Caco-2 (cell line): ENCODE results near the gene KIFAP3. TPM values are rescaled to one million over a fixed set of nuclear protein-coding genes. Genes with fewer than 3 reads are reported as not detected.
"Not testable (repeated sequence)": the region's sequence is repeated elsewhere in the genome, so short reads cannot be mapped to it uniquely, and the experiment has no call there.

Source experiments
- BruUV-seq: library from RNA; stranded (reverse); fragments of 400-500 nt; replicated peaks from 2 replicates; lab custom pipeline; 2021; lab: Mats Ljungman, UMichigan
- CTCF ChIA-PET: fragments of 300-600 bp; sonication (Branson Sonifier 250); formaldehyde crosslinking; loops from one replicate; lab custom pipeline; 2022; ENCODE audit warnings: antibody characterized with exemption; lab: Charles Lee
- POLR2A ChIA-PET: fragments of 300-600 bp; sonication (Branson Sonifier 250); formaldehyde crosslinking; loops from one replicate; lab custom pipeline; 2022; ENCODE audit warnings: antibody characterized with exemption; lab: Charles Lee
- DNase-seq, 2 experiments: peaks; one replicate each; pipeline versions ENCODE4 v3.0.0 to v3.0.0-alpha.2; 2020 to 2022
- H3K27me3 ChIP-seq: replicated peaks from 2 replicates; pipeline ENCODE4 v1.6.0; 2011; ENCODE audit warnings: low read length; ENCODE audit not compliant: control insufficient read depth, insufficient read depth
- H3K36me3 ChIP-seq: 2 replicates; pipeline ENCODE4 v1.5.1; 2011; ENCODE audit warnings: low read length; ENCODE audit not compliant: control insufficient read depth, insufficient read depth
- H3K4me1 ChIP-seq: fragments of 250-450 bp; sonication (Bioruptor Pico); 2 replicates; pipeline ENCODE4 v1.5.1; 2020; ENCODE audit warnings: mild to moderate bottlenecking
- H3K4me3 ChIP-seq: 2 replicates; pipeline ENCODE4 v1.5.1; 2011; ENCODE audit warnings: low read depth, mild to moderate bottlenecking, control low read depth, low read length
- H3K9me3 ChIP-seq: fragments of 250-450 bp; sonication (Bioruptor Pico); 2 replicates; pipeline ENCODE4 v1.5.1; 2020; ENCODE audit warnings: mild to moderate bottlenecking, moderate library complexity
- H3K27ac Mint-ChIP-seq: one replicate; pipeline ENCODE4 v1.8.0; 2022; ENCODE audit warnings: mixed read lengths; ENCODE audit not compliant: unreplicated experiment
- H3K27me3 Mint-ChIP-seq: one replicate; pipeline ENCODE4 v1.8.0; 2022; ENCODE audit warnings: mixed read lengths; ENCODE audit not compliant: insufficient read depth, unreplicated experiment
- H3K36me3 Mint-ChIP-seq: one replicate; pipeline ENCODE4 v1.8.0; 2022; ENCODE audit warnings: mild to moderate bottlenecking, mixed read lengths; ENCODE audit not compliant: insufficient read depth, unreplicated experiment
- H3K4me1 Mint-ChIP-seq: one replicate; pipeline ENCODE4 v1.8.0; 2022; ENCODE audit warnings: low read depth, mixed read lengths; ENCODE audit not compliant: unreplicated experiment
- H3K4me3 Mint-ChIP-seq: one replicate; pipeline ENCODE4 v1.8.0; 2022; ENCODE audit warnings: mild to moderate bottlenecking, moderate library complexity, mixed read lengths; ENCODE audit not compliant: unreplicated experiment
- H3K9me3 Mint-ChIP-seq: one replicate; pipeline ENCODE4 v1.8.0; 2022; ENCODE audit warnings: mixed read lengths; ENCODE audit not compliant: unreplicated experiment
- CTCF ChIP-seq, 2 experiments: fragments of 200-600 bp in 1 of 2; IDR thresholded peaks; 1 replicate in 1 of 2; 2 replicates in 1 of 2; pipeline versions ENCODE4 v1.5.1 to v1.8.0; 2011 to 2022; ENCODE audit warnings: antibody characterized with exemption in 1 of 2, control low read depth in 1 of 2, inconsistent platforms in 1 of 2, low read depth in 1 of 2, low read length in 1 of 2, mild to moderate bottlenecking in 1 of 2, moderate library complexity in 1 of 2; ENCODE audit not compliant: insufficient read depth in 1 of 2, severe bottlenecking in 1 of 2, unreplicated experiment in 1 of 2
- intact Hi-C: fragments of 100-400 bp; cut with micrococcal nuclease; formaldehyde crosslinking; loops from one replicate; pipeline ENCODE4 v1.10.0; 2022; ENCODE audit not compliant: unreplicated experiment
- total RNA-seq: library from RNA; stranded (reverse); gene quantifications from 2 replicates; pipeline ENCODE4 v1.2.3, GENCODE V29; 2022

The KIFAP3 gene
- total RNA-seq, 1 experiment from 2014 or later = 10.9 TPM

GRCh38 chr1:170077926-170078325, 3.4 kb upstream of the KIFAP3 start:
- H3K27me3 Mint-ChIP-seq = no peaks in the 10 kb centered on the region
- no peaks in the 10 kb centered on the region for H3K36me3 Mint-ChIP-seq
- no peak overlapping the region for H3K4me3 ChIP-seq
- H3K9me3 ChIP-seq = no peaks in the 10 kb centered on the region; the same call in 1 of the 2 replicates
- H3K4me1 Mint-ChIP-seq = peaks cover 9% of the 10 kb centered on the region
- POLR2A ChIA-PET = no interaction called here
- CTCF ChIA-PET = no interaction called here
- no peak overlapping the region for H3K4me3 Mint-ChIP-seq
- H3K27me3 ChIP-seq = no peaks in the 10 kb centered on the region
- no peak for DNase-seq
- no peaks in the 10 kb centered on the region for H3K9me3 Mint-ChIP-seq
- H3K36me3 ChIP-seq = no peaks in the 10 kb centered on the region
- no peak for TF ChIP-seq CTCF (IDR thresholded peaks at IDR 0.05; ENCODE audit: insufficient read depth in 1 of 2, low read depth in 1 of 2, low read length in 1 of 2, severe bottlenecking in 1 of 2, unreplicated experiment in 1 of 2)
- BruUV-seq = no TSS peak
- H3K4me1 ChIP-seq = no peaks in the 10 kb centered on the region
- H3K27ac Mint-ChIP-seq = no peak overlapping the region
- intact Hi-C loops = no loop called here

- DNase-seq, H3K4me1 ChIP-seq, H3K9me3 Mint-ChIP-seq, H3K27ac Mint-ChIP-seq, H3K4me3 ChIP-seq, BruUV-seq, H3K27me3 Mint-ChIP-seq, H3K36me3 Mint-ChIP-seq, H3K9me3 ChIP-seq, intact Hi-C loops, H3K27me3 ChIP-seq, CTCF ChIA-PET, H3K36me3 ChIP-seq, H3K4me3 Mint-ChIP-seq: not testable (repeated sequence)
- peaks cover 16% of the 10 kb centered on the region for H3K4me1 Mint-ChIP-seq
- POLR2A ChIA-PET = interaction anchor here (0.6 kb wide), 1 partner anchor 184 kb away, joined by 7 read pairs; no protein-coding TSS in a partner anchor
These were observed 2.5 kb upstream of the KIFAP3 start for GRCh38 chr1:170076952-170077351.

- TF ChIP-seq CTCF (IDR thresholded peaks at IDR 0.05; ENCODE audit: insufficient read depth in 1 of 2, low read depth in 1 of 2, low read length in 1 of 2, severe bottlenecking in 1 of 2, unreplicated experiment in 1 of 2) = no peak
- no peak for DNase-seq
- no peaks in the 10 kb centered on the region for H3K36me3 Mint-ChIP-seq
- CTCF ChIA-PET = no interaction called here
- no peak overlapping the region for H3K4me3 Mint-ChIP-seq
- POLR2A ChIA-PET = no interaction called here
- H3K4me3 ChIP-seq = no peak overlapping the region
- H3K36me3 ChIP-seq = no peaks in the 10 kb centered on the region
- H3K4me1 Mint-ChIP-seq = peaks cover 16% of the 10 kb centered on the region
- H3K4me1 ChIP-seq = no peaks in the 10 kb centered on the region
- no peaks in the 10 kb centered on the region for H3K27me3 ChIP-seq
- no peak overlapping the region for H3K27ac Mint-ChIP-seq
- intact Hi-C loops = no loop called here
- no peaks in the 10 kb centered on the region for H3K9me3 Mint-ChIP-seq
- H3K9me3 ChIP-seq = no peaks in the 10 kb centered on the region; the same call in 1 of the 2 replicates
- no TSS peak for BruUV-seq
- no peaks in the 10 kb centered on the region for H3K27me3 Mint-ChIP-seq
These were observed 1.7 kb upstream of the KIFAP3 start for GRCh38 chr1:170076199-170076598.
